Measurements from ENCODE around the gene ANKS3.

ANKS3 gene

GRCh38 chr16:4724661-4725270 is 9.3 kb downstream of the ANKS3 start:
- DNase-seq (ENCODE audit: low read depth in 2 of 2) = no peak

- no peak for DNase-seq (ENCODE audit: low read depth in 2 of 2)
Observed at GRCh38 chr16:4723071-4723767, 10.9 kb downstream of the ANKS3 start.

GRCh38 chr16:4718466-4718865 is 15.6 kb downstream of the ANKS3 start:
- no peak for DNase-seq (ENCODE audit: low read depth in 2 of 2)

GRCh38 chr16:4714996-4715395 is 19.1 kb downstream of the ANKS3 start:
- no peak for DNase-seq (ENCODE audit: low read depth in 2 of 2)

GRCh38 chr16:4713663-4714501 is 20.2 kb downstream of the ANKS3 start:
- DNase-seq (ENCODE audit: low read depth in 2 of 2) = no peak

- no peak for DNase-seq (ENCODE audit: low read depth in 2 of 2)
Observed at GRCh38 chr16:4709481-4709880, 24.6 kb downstream of the ANKS3 start.

GRCh38 chr16:4706871-4707270 is 27.2 kb downstream of the ANKS3 start:
- DNase-seq (ENCODE audit: low read depth in 2 of 2) = no peak

- DNase-seq (ENCODE audit: low read depth in 2 of 2) = no peak
Observed at GRCh38 chr16:4704913-4705312, 29.2 kb downstream of the ANKS3 start.

GRCh38 chr16:4704491-4704890 is 29.6 kb downstream of the ANKS3 start:
- DNase-seq (ENCODE audit: low read depth in 2 of 2) = no peak

- no peak for DNase-seq (ENCODE audit: low read depth in 2 of 2)
Observed at GRCh38 chr16:4703906-4704305, 30.2 kb downstream of the ANKS3 start.

GRCh38 chr16:4702466-4702808 is 31.6 kb downstream of the ANKS3 start:
- no peak for DNase-seq (ENCODE audit: low read depth in 2 of 2)

GRCh38 chr16:4701791-4702465 is 32.1 kb downstream of the ANKS3 start:
- no peak for DNase-seq (ENCODE audit: low read depth in 2 of 2)

- no peak for DNase-seq (ENCODE audit: low read depth in 2 of 2)
Observed at GRCh38 chr16:4700997-4701743, 32.9 kb downstream of the ANKS3 start.

GRCh38 chr16:4700380-4700996 is 33.6 kb downstream of the ANKS3 start:
- no peak for DNase-seq (ENCODE audit: low read depth in 2 of 2)

- DNase-seq (ENCODE audit: low read depth in 2 of 2) = no peak
Observed at GRCh38 chr16:4699046-4699556, 35.0 kb downstream of the ANKS3 start.

- DNase-seq (ENCODE audit: low read depth in 2 of 2) = no peak
Observed at GRCh38 chr16:4698321-4699045, 35.6 kb downstream of the ANKS3 start.

GRCh38 chr16:4697848-4698291 is 36.2 kb downstream of the ANKS3 start:
- DNase-seq (ENCODE audit: low read depth in 2 of 2) = no peak

- DNase-seq (ENCODE audit: low read depth in 2 of 2) = no peak
Observed at GRCh38 chr16:4696905-4697847, 36.9 kb downstream of the ANKS3 start.
